RWPE1 (cell line): Measurements from ENCODE around the gene CSPG4.
"Not testable (repeated sequence)": the region's sequence is repeated elsewhere in the genome, so short reads cannot be mapped to it uniquely, and the experiment has no call there.

Experiments
- CTCF ChIA-PET: fragments of 350-600 bp; sonication (Branson Sonifier 250); formaldehyde crosslinking; extraction: SDS; loops from one replicate; lab custom pipeline; 2021; lab: Yijun Ruan, JAX
- POLR2A ChIA-PET: fragments of 400-600 bp; formaldehyde crosslinking; extraction: SDS; loops from one replicate; lab custom pipeline; 2020; ENCODE audit warnings: antibody characterized with exemption; ENCODE audit not compliant: low non-redundant PET; lab: Yijun Ruan, JAX
- DNase-seq: peaks from one replicate; pipeline ENCODE4 v3.0.0; 2012; ENCODE audit warnings: low spot score
- H3K27ac ChIP-seq: fragments of 450-650 bp; 2 replicates; pipeline ENCODE4 v1.5.1; 2017
- CTCF ChIP-seq: fragments of 450-650 bp; conservative IDR thresholded peaks from 2 replicates; pipeline ENCODE4 v1.5.1; 2017; ENCODE audit warnings: low read depth, mild to moderate bottlenecking

The CSPG4 gene

GRCh38 chr15:75758071-75758872 is 45.6 kb upstream of the CSPG4 start:
- peak; percentile 57 for TF ChIP-seq CTCF
- CTCF ChIA-PET = interaction anchor here (0.6 kb wide), 1 partner anchor 72 kb away, joined by 4 read pairs; no protein-coding TSS in a partner anchor
- peak; percentile 93 for DNase-seq
- POLR2A ChIA-PET = no interaction called here
- H3K27ac ChIP-seq = peak overlapping the region; percentile 79

GRCh38 chr15:75754871-75755270 is 42.2 kb upstream of the CSPG4 start:
- H3K27ac ChIP-seq, CTCF ChIA-PET, DNase-seq, POLR2A ChIA-PET: not testable (repeated sequence)

- ChIA-PET CTCF (no interaction called here), POLR2A (no interaction called here)
- no peak overlapping the region for H3K27ac ChIP-seq
- DNase-seq = no peak
- TF ChIP-seq CTCF = no peak
These were observed 40.5 kb upstream of the CSPG4 start for GRCh38 chr15:75753145-75753544.

- DNase-seq = no peak
- ChIA-PET POLR2A (interaction anchor here (0.6 kb wide), 1 partner anchor 110 kb away, joined by 7 read pairs; no protein-coding TSS in a partner anchor), CTCF (interaction anchor here (0.8 kb wide), 1 partner anchor 170 kb away, joined by 4 read pairs; no protein-coding TSS in a partner anchor)
- TF ChIP-seq CTCF = no peak
- H3K27ac ChIP-seq = no peak overlapping the region
These were observed 39.2 kb upstream of the CSPG4 start for GRCh38 chr15:75751891-75752290.

GRCh38 chr15:75751116-75751875 is 38.6 kb upstream of the CSPG4 start:
- no peak for DNase-seq
- H3K27ac ChIP-seq = no peak overlapping the region
- CTCF ChIA-PET = interaction anchor here (0.6 kb wide), 1 partner anchor 115 kb away, joined by 3 read pairs; no protein-coding TSS in a partner anchor
- TF ChIP-seq CTCF = no peak
- POLR2A ChIA-PET = interaction anchor here (0.6 kb wide), 1 partner anchor 110 kb away, joined by 7 read pairs; no protein-coding TSS in a partner anchor

GRCh38 chr15:75750261-75751050 is 37.8 kb upstream of the CSPG4 start:
- H3K27ac ChIP-seq = no peak overlapping the region
- TF ChIP-seq CTCF = no peak
- ChIA-PET CTCF (interaction anchor here (0.6 kb wide), 2 partner anchors 18 to 114 kb away, joined by 3 read pairs; no protein-coding TSS in a partner anchor), POLR2A (no interaction called here)
- DNase-seq = no peak
